ENCODE results near the gene CHTF8.

CHTF8 gene

GRCh38 chr16:69112285-69113129, 19.9 kb downstream of the CHTF8 start:
- peak; percentile 5 for DNase-seq

GRCh38 chr16:69111876-69112230, 20.5 kb downstream of the CHTF8 start:
- DNase-seq = no peak

- no peak for DNase-seq
Measured at GRCh38 chr16:69111216-69111875, 21.0 kb downstream of the CHTF8 start.

- DNase-seq = no peak
Measured at GRCh38 chr16:69110406-69110805, 22.0 kb downstream of the CHTF8 start.

GRCh38 chr16:69109486-69110270, 22.7 kb downstream of the CHTF8 start:
- no peak for DNase-seq

GRCh38 chr16:69108905-69109252, 23.5 kb downstream of the CHTF8 start:
- DNase-seq = no peak

- no peak for DNase-seq
Measured at GRCh38 chr16:69108064-69108904, 24.1 kb downstream of the CHTF8 start.

- DNase-seq = no peak
Measured at GRCh38 chr16:69107316-69107962, 24.9 kb downstream of the CHTF8 start.

- DNase-seq = no peak
Measured at GRCh38 chr16:69106491-69107315, 25.7 kb downstream of the CHTF8 start.

- DNase-seq = peak; percentile 57
Measured at GRCh38 chr16:69105501-69106361, 26.7 kb downstream of the CHTF8 start, which contains the start of gene HAS3. TSS of gene HAS3 (plus strand) at chr16:69105653. CDS start at chr16:69109396, 3,743 bp downstream.

- DNase-seq = peak; percentile 50
Measured at GRCh38 chr16:69100071-69100691, 32.2 kb downstream of the CHTF8 start.

- no peak for DNase-seq
Measured at GRCh38 chr16:69095193-69095592, 37.2 kb downstream of the CHTF8 start.

- no peak for DNase-seq
Measured at GRCh38 chr16:69094501-69094900, 37.9 kb downstream of the CHTF8 start.

- peak; percentile 84 for DNase-seq
Measured at GRCh38 chr16:69093974-69094373, 38.4 kb downstream of the CHTF8 start.

- DNase-seq = peak; percentile 78
Measured at GRCh38 chr16:69089091-69089910, 43.1 kb downstream of the CHTF8 start.

GRCh38 chr16:69088684-69089083, 43.7 kb downstream of the CHTF8 start:
- no peak for DNase-seq

- no peak for DNase-seq
Measured at GRCh38 chr16:69087161-69087581, 45.2 kb downstream of the CHTF8 start.

- no peak for DNase-seq
Measured at GRCh38 chr16:69085032-69085695, 47.2 kb downstream of the CHTF8 start.
